Gastrocnemius medialis (tissue), 4 donors: Measurements from ENCODE around the gene AHRR. TPM values are rescaled to one million over a fixed set of nuclear protein-coding genes. Genes with fewer than 3 reads are reported as not detected.
"Not testable (repeated sequence)": the region's sequence is repeated elsewhere in the genome, so short reads cannot be mapped to it uniquely, and the experiment has no call there.

Experiments used
- ATAC-seq, 2 donors: fragments of 150-250 bp; one replicate each; pipeline ENCODE4 v1.9.1; 2016
- DNase-seq, 2 donors: peaks; one replicate each; pipeline ENCODE4 v3.0.0-alpha.2; 2019
- H3K27ac ChIP-seq, 4 donors: fragments of 200-600 bp; sonication (generic); 1 replicate in 1 of 4; 2 replicates in 3 of 4; pipeline ENCODE4 v1.5.1; 2016 to 2018; ENCODE audit warnings: mild to moderate bottlenecking in 2 of 4, moderate library complexity in 1 of 4
- H3K27me3 ChIP-seq, 3 donors: fragments of 200-600 bp; sonication (generic) in 2 of 3; 1 replicate in 1 of 3; 2 replicates in 2 of 3; pipeline versions ENCODE4 v1.5.1 to v1.6.0; 2016 to 2019; ENCODE audit warnings: mild to moderate bottlenecking in 1 of 3, moderate library complexity in 1 of 3
- H3K36me3 ChIP-seq, 2 donors: fragments of 200-600 bp; sonication (generic) in 1 of 2; one replicate each; pipeline ENCODE4 v1.5.1; 2017 to 2018
- H3K4me1 ChIP-seq, 2 donors: fragments of 200-600 bp; sonication (generic) in 1 of 2; one replicate each; pipeline ENCODE4 v1.5.1; 2016 to 2017; ENCODE audit warnings: mild to moderate bottlenecking in 2 of 2
- H3K4me3 ChIP-seq, 4 donors: fragments of 200-600 bp; sonication (generic) in 3 of 4; 1 replicate in 1 of 4; 2 replicates in 3 of 4; pipeline ENCODE4 v1.5.1; 2016 to 2019; ENCODE audit warnings: mild to moderate bottlenecking in 2 of 4
- H3K9me3 ChIP-seq, 3 donors: fragments of 200-600 bp; sonication (generic) in 2 of 3; 1 replicate in 1 of 3; 2 replicates in 2 of 3; pipeline ENCODE4 v1.5.1; 2016 to 2019
- POLR2A ChIP-seq, 2 donors: fragments of 450-650 bp; IDR thresholded peaks; one replicate each; pipeline ENCODE4 v1.6.1; 2017; ENCODE audit warnings: antibody characterized with exemption in 2 of 2, mild to moderate bottlenecking in 2 of 2, moderate library complexity in 2 of 2
- in situ Hi-C, 4 donors: fragments of 200-750 bp; cut with MboI; loops; one replicate each; pipeline versions ENCODE4 v1.15.0 to v1.8.0; 2017; ENCODE audit warnings: low sequenced_read_pairs in 4 of 4
- intact Hi-C: fragments of 100-400 bp; cut with DNase I; formaldehyde crosslinking; loops from one replicate; pipeline ENCODE4 v1.15.1; 2023; ENCODE audit warnings: low total_unique reads
- total RNA-seq, 4 donors: library from RNA; depleted of rRNA; stranded (reverse); fragments of >200 nt; gene quantifications; one replicate each; pipeline versions ENCODE4 v1.1.0 to v1.2.3, GENCODE V29; 2016
- TF ChIP-seq, protein P1 (sequence below), 5 experiments: fragments of 450-650 bp in 3 of 5; fragments of 200-600 bp in 2 of 5; sonication (generic) in 2 of 5; IDR thresholded peaks in 4 of 5; conservative IDR thresholded peaks in 1 of 5; 1 replicate in 4 of 5; 2 replicates in 1 of 5; pipeline ENCODE4 v1.5.1; 2016 to 2019; ENCODE audit warnings: antibody characterized with exemption in 5 of 5, mild to moderate bottlenecking in 3 of 5, moderate library complexity in 3 of 5

The AHRR gene
- total RNA-seq, 4 donors from 2014 or later = 0.05 to 1.3 (median 0.18) TPM; not detected in 1

DNA sequence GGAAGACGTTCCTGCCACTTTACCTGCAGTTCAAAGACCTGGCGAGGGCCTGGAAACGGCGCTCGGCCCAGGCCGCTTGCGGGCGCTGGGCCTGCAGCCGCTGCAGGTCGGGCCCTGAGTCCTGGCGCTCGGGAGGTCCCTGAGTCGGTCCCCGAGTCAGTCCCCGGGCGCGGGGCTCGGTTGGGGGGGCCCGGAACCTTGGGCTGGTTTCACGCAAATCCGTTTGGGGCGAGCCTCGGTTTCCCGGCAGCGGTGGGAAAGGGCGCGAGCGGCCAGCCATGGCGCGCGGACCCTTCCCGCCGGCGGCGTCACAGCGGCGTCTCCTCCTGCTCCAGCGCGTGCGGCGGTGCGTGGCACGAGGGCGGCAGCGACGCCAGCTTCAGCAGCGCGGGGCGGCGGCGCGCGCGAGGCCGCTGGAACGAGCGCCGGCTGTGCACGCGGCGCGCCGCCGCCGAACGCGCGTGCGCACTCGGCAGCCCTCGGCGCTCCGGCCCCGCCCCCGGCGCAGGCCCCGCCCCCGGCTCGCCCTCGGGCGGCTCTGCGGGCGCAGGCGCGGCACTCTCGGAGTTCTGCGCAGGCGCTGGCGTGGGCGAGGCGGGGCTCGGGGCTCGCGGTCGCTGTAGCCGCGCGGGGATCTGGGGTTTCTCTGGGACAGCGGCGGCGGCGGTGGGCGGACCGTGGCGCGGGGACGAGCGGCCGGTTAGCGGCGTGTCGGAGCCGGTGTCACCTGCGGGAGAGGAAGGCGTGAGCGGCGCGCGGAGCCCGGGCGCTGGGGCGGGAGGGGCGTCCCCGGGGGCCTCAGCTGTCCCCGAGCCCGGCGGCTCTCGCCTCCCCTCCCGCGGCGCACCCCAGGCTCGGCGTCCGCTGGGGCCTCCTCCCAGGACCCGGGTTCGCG, 151.4 kb downstream of the AHRR start:
- peak overlapping the region; percentile 84 to 94 (median 90) for H3K27ac ChIP-seq
- no peaks in the 10 kb centered on the region for H3K36me3 ChIP-seq
- peaks cover 11 to 24% of the 10 kb centered on the region in 2 donors for H3K4me1 ChIP-seq
- H3K4me3 ChIP-seq = peak overlapping the region; percentile 74 to 99 (median 92)
- peaks cover 28 to 34% (median 32%) of the 10 kb centered on the region in 3 donors for H3K27me3 ChIP-seq
- intact Hi-C loops (loop anchor here (1.0 to 5.0 kb wide), 4 partner anchors 30 to 1119 kb away; partner anchors contain the start of genes CCDC127, CEP72, EXOC3 and SDHA), in situ Hi-C loops (no loop called here)
- DNase-seq = peak; percentile 70 to 80
- peak; percentile 67 to 69 for TF ChIP-seq POLR2A (IDR thresholded peaks at IDR 0.05)
- TF ChIP-seq, protein P1, sequence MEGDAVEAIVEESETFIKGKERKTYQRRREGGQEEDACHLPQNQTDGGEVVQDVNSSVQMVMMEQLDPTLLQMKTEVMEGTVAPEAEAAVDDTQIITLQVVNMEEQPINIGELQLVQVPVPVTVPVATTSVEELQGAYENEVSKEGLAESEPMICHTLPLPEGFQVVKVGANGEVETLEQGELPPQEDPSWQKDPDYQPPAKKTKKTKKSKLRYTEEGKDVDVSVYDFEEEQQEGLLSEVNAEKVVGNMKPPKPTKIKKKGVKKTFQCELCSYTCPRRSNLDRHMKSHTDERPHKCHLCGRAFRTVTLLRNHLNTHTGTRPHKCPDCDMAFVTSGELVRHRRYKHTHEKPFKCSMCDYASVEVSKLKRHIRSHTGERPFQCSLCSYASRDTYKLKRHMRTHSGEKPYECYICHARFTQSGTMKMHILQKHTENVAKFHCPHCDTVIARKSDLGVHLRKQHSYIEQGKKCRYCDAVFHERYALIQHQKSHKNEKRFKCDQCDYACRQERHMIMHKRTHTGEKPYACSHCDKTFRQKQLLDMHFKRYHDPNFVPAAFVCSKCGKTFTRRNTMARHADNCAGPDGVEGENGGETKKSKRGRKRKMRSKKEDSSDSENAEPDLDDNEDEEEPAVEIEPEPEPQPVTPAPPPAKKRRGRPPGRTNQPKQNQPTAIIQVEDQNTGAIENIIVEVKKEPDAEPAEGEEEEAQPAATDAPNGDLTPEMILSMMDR (IDR thresholded peaks at IDR 0.05 in 4 of 5, conservative IDR thresholded peaks at IDR 0.05 in 1 of 5) = peak in 1 of 5 experiments; percentile 13
- no peaks in the 10 kb centered on the region for H3K9me3 ChIP-seq
- ATAC-seq = peak; percentile 85 to 88

DNA sequence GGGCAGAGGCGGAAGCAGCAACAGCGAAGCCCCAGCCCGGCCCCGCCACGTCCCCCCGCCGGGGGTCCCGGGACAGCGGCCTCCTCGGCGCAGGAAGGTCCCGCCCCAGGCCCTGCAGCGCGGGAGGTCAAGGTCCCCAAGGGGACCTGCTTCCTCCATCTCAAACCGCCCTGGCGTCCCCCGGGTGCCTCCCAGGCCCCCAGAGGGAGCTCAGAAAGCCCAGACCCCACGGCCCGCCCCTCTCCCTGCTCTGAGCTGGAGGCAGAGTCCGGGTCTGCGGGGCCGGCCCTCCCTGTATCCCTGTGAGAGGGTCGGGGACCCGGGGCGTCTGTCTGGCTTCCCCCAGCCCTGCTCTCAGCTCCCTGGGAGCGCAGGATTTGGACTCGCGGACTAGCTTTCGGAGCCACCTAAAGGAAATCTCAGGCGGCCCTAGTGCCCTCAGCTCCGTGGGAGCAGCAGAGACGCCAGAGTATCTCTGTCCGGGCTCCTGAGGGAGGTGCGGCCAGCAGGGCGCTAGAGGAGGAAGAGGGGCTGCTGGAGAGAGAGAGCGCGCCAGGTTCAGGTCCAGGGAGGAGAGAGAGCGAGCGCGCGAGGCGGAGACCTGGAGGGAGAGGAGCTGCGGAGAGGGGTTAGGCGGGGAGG, 152.2 kb downstream of the AHRR start:
- ATAC-seq (peak; percentile 13 to 25), DNase-seq (no peak)
- Histone ChIP-seq H3K4me1 (peaks cover 11 to 24% of the 10 kb centered on the region in 2 donors), H3K9me3 (no peaks in the 10 kb centered on the region), H3K27ac (peak overlapping the region; percentile 45 to 83 (median 74)), H3K4me3 (peak overlapping the region; percentile 74 to 99 (median 86)), H3K36me3 (no peaks in the 10 kb centered on the region), H3K27me3 (peaks cover 33 to 42% (median 40%) of the 10 kb centered on the region in 3 donors)
- in situ Hi-C loops (no loop called here), intact Hi-C loops (loop anchor here (1.0 to 5.0 kb wide), 4 partner anchors 31 to 1119 kb away; partner anchors contain the start of genes CCDC127, CEP72, EXOC3 and SDHA)
- TF ChIP-seq POLR2A (IDR thresholded peaks at IDR 0.05) = no peak
- TF ChIP-seq, protein P1 (IDR thresholded peaks at IDR 0.05 in 4 of 5, conservative IDR thresholded peaks at IDR 0.05 in 1 of 5) = no peak

DNA sequence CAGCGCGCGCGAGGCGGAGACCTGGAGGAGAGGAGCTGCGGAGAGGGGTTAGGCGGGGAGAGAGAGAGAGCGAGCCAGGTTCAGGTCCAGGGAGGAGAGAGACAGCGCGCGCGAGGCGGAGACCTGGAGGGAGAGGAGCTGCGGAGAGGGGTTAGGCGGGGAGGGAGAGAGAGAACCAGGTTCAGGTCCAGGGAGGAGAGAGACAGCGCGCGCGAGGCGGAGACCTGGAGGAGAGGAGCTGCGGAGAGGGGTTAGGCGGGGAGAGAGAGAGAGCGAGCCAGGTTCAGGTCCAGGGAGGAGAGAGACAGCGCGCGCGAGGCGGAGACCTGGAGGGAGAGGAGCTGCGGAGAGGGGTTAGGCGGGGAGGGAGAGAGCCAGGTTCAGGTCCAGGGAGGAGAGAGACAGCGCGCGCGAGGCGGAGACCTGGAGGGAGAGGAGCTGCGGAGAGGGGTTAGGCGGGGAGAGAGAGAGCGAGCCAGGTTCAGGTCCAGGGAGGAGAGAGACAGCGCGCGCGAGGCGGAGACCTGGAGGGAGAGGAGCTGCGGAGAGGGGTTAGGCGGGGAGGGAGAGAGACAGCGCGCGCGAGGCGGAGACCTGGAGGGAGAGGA, 152.8 kb downstream of the AHRR start:
- H3K36me3 ChIP-seq, H3K27ac ChIP-seq, DNase-seq, ATAC-seq, H3K9me3 ChIP-seq, in situ Hi-C loops: not testable (repeated sequence)
- intact Hi-C loops = loop anchor here (5.0 kb wide), 1 partner anchor 1118 kb away; no protein-coding TSS in a partner anchor
- peak overlapping the region; percentile 74 to 99 (median 86) for H3K4me3 ChIP-seq
- H3K27me3 ChIP-seq = peaks cover 40 to 49% (median 47%) of the 10 kb centered on the region in 3 donors
- peaks cover 11 to 24% of the 10 kb centered on the region in 2 donors for H3K4me1 ChIP-seq

DNA sequence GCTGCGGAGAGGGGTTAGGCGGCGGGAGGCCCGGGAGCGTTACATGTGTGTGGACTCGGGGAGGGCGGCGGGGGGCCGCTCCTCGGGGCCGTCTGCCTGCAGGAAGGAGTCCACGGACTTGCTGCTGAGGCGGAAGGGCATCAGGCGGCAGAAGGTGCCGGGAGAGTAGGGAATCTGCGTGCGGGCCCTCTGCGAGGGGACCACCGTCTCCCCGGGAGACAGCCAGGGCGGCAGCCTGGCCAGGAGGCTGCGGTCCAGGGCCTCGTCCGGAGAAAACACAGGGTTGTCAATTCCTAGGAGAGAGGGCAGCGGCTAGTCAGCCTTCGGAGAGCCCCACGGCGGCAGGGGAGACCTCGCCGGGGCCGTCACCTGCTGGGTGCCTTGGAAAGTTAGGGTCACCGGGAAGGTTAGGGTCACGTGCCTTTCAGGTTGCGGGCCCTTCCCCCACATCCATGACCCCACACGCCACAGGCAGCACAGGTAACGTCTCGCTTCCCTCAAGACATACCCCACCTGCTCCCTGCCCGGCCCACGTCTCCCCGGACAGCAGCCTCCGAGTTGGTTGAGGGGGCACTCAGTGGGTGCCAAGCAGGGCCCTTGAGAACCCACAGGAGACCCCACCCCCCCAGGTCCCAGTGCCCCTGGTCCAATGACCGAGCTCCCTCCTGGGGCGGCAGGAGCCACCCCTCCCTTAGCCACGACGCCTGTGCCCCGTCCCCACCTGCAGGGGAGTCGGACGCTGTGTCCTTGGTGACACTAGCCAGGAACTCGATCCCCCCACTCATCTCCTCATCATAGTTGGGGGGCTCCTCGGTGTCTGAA, 153.5 kb downstream of the AHRR start:
- TF ChIP-seq, protein P1 (IDR thresholded peaks at IDR 0.05 in 4 of 5, conservative IDR thresholded peaks at IDR 0.05 in 1 of 5) = no peak
- TF ChIP-seq POLR2A (IDR thresholded peaks at IDR 0.05) = no peak
- in situ Hi-C loops (no loop called here), intact Hi-C loops (loop anchor here (5.0 kb wide), 1 partner anchor 1117 kb away; no protein-coding TSS in a partner anchor)
- peaks cover 47 to 56% (median 54%) of the 10 kb centered on the region in 3 donors for H3K27me3 ChIP-seq
- H3K4me1 ChIP-seq = peaks cover 11 to 24% of the 10 kb centered on the region in 2 donors
- no peaks in the 10 kb centered on the region for H3K9me3 ChIP-seq
- no peak for DNase-seq
- H3K4me3 ChIP-seq = peak overlapping the region in 2 of 4 donors; percentile 15 to 74
- no peak for ATAC-seq
- H3K36me3 ChIP-seq = no peaks in the 10 kb centered on the region
- no peak overlapping the region for H3K27ac ChIP-seq
